CD4-positive, alpha-beta memory T cell (primary cell): ENCODE data around the gene NACC2. TPM values are rescaled to one million over a fixed set of nuclear protein-coding genes. Genes with fewer than 3 reads are reported as not detected.
A peak's percentile ranks its signal among the peaks of the same experiment; 100 is the strongest.

Experiments
- CTCF ChIA-PET: fragments of 350-600 bp; sonication (Branson Sonifier 250); formaldehyde crosslinking; loops from one replicate; lab custom pipeline; 2021; ENCODE audit warnings: inconsistent platforms; ENCODE audit not compliant: partially characterized antibody; lab: Charles Lee
- POLR2A ChIA-PET: fragments of 350-600 bp; sonication (Branson Sonifier 250); formaldehyde crosslinking; loops from one replicate; lab custom pipeline; 2021; ENCODE audit not compliant: partially characterized antibody; lab: Charles Lee
- DNase-seq, 5 donors: peaks; one replicate each; pipeline versions ENCODE4 v3.0.0 to v3.0.0-alpha.2; 2020 to 2022; ENCODE audit warnings: mixed read lengths in 1 of 5
- H3K27ac ChIP-seq: one replicate; pipeline ENCODE4 v1.7.0; 2013; ENCODE audit warnings: low read depth, low read length
- H3K27me3 ChIP-seq: 2 replicates; pipeline ENCODE4 v1.7.0; 2013; ENCODE audit warnings: mild to moderate bottlenecking, low read length, moderate library complexity; ENCODE audit not compliant: insufficient read depth
- H3K36me3 ChIP-seq: 2 replicates; pipeline ENCODE4 v1.7.0; 2013; ENCODE audit warnings: mild to moderate bottlenecking, low read length, moderate library complexity; ENCODE audit not compliant: insufficient read depth
- H3K4me1 ChIP-seq: 2 replicates; pipeline ENCODE4 v1.7.0; 2013; ENCODE audit warnings: mild to moderate bottlenecking, low read length, moderate library complexity; ENCODE audit not compliant: insufficient read depth
- H3K4me3 ChIP-seq, 2 donors: one replicate each; pipeline ENCODE4 v1.7.0; 2013; ENCODE audit warnings: low read length in 2 of 2, mild to moderate bottlenecking in 1 of 2
- H3K9me3 ChIP-seq, 2 donors: one replicate each; pipeline ENCODE4 v1.7.0; 2013; ENCODE audit warnings: low read length in 2 of 2, control low read depth in 1 of 2; ENCODE audit not compliant: control insufficient read depth in 1 of 2
- H3K27ac Mint-ChIP-seq, 7 donors: one replicate each; pipeline ENCODE4 v1.8.0; 2020 to 2021; ENCODE audit warnings: mixed read lengths in 7 of 7, mild to moderate bottlenecking in 6 of 7, inconsistent platforms in 3 of 7, moderate library complexity in 3 of 7
- H3K27me3 Mint-ChIP-seq, 2 donors: one replicate each; pipeline ENCODE4 v1.8.0; 2020 to 2021; ENCODE audit warnings: mixed read lengths in 2 of 2
- H3K36me3 Mint-ChIP-seq, 2 donors: one replicate each; pipeline ENCODE4 v1.8.0; 2020 to 2021; ENCODE audit warnings: mixed read lengths in 2 of 2, inconsistent platforms in 1 of 2, mild to moderate bottlenecking in 1 of 2
- H3K4me1 Mint-ChIP-seq, 4 donors: one replicate each; pipeline ENCODE4 v1.8.0; 2020 to 2021; ENCODE audit warnings: mixed read lengths in 4 of 4, mild to moderate bottlenecking in 1 of 4
- H3K4me3 Mint-ChIP-seq, 8 donors: one replicate each; pipeline ENCODE4 v1.8.0; 2020 to 2021; ENCODE audit warnings: mixed read lengths in 8 of 8, mild to moderate bottlenecking in 7 of 8, moderate library complexity in 6 of 8, inconsistent platforms in 3 of 8
- H3K9me3 Mint-ChIP-seq, 8 donors: one replicate each; pipeline ENCODE4 v1.8.0; 2020 to 2021; ENCODE audit warnings: mixed read lengths in 8 of 8, mild to moderate bottlenecking in 5 of 8, inconsistent platforms in 3 of 8, moderate library complexity in 1 of 8
- intact Hi-C: fragments of 100-400 bp; cut with micrococcal nuclease; formaldehyde crosslinking; loops from one replicate; pipeline ENCODE4 v1.15.1; 2023
- polyA plus RNA-seq, 2 donors: library from polyadenylated mRNA; unstranded; fragments of 300-500 nt; fragmentation: Illumina TruSeq; gene quantifications; one replicate each; pipeline ENCODE4 v1.2.3, GENCODE V29; 2021
- total RNA-seq, 2 experiments: library from RNA; stranded (reverse); gene quantifications; one replicate each; pipeline ENCODE4 v1.2.3, GENCODE V29; 2021

Gene NACC2
- total and polyA plus RNA-seq, 4 experiments from 2014 or later: 0.58 to 12.2 (median 7.1) TPM

DNA sequence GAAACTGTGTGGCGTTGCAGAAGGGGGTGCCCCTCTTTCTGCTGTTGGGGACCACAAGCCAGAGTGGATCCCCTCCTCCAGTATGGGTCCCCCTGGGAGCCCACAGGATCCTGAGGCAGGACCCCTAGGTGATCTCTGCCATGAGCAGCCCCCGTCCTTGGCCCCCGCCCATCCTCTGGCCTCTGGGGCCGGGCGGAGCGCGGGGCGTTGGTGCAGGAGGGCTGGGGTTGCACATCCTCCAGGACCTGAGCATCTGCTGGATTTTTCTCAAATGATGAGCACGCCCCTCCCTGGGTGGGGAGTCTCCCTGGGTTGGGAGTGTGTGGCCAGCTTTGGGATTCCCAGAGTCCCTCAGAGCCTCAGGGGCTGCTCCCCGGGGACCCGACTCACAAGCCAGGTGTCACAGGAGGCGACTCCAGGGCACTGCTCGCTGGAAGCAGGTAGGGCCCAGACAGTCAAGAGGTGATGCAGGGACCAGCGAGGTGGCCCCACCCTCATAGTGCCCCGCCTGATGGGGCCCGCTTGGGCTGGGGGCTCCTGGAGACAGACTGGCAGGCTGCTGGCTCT lies 107.2 kb downstream of the NACC2 start:
- Mint-ChIP-seq H3K27ac (no peak overlapping the region), H3K36me3 (no peaks in the 10 kb centered on the region), H3K27me3 (no peaks in the 10 kb centered on the region), H3K9me3 (peaks cover 0 to 2% (median 0%) of the 10 kb centered on the region in 8 donors), H3K4me3 (peak overlapping the region in 1 of 8 donors; percentile 36), H3K4me1 (peaks cover 3 to 27% (median 20%) of the 10 kb centered on the region in 4 donors)
- peaks cover 28% of the 10 kb centered on the region for H3K4me1 ChIP-seq
- ChIA-PET CTCF (no interaction called here), POLR2A (no interaction called here)
- H3K9me3 ChIP-seq: no peaks in the 10 kb centered on the region
- no peak overlapping the region for H3K4me3 ChIP-seq
- H3K27me3 ChIP-seq: no peaks in the 10 kb centered on the region
- peak in 1 of 5 donors; percentile 29 for DNase-seq
- H3K27ac ChIP-seq: no peak overlapping the region
- intact Hi-C loops: no loop called here
- no peaks in the 10 kb centered on the region for H3K36me3 ChIP-seq

DNA sequence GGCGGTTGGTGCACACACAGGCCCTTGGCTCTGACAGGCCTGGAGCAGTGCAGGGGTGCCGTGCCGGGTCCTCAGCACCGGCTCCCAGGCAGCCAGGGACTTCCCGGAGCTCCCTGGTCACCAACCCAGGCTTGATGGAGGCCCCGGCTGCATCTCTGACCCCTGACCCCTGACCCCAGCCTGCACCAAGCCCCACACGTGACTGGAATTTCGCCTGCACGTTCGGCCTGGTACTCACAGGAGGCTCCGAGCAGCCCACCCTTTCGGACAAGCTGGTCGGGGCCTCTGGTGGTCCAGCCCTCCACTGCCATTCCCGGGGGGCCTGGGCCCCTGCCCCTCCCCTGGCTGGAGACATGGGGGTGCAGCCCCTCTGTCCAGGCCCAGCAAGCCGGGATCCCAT lies 108.5 kb downstream of the NACC2 start:
- H3K36me3 Mint-ChIP-seq: no peaks in the 10 kb centered on the region
- POLR2A ChIA-PET: no interaction called here
- Histone ChIP-seq H3K27ac (no peak overlapping the region), H3K4me3 (no peak overlapping the region), H3K36me3 (no peaks in the 10 kb centered on the region), H3K4me1 (peaks cover 15% of the 10 kb centered on the region), H3K27me3 (no peaks in the 10 kb centered on the region), H3K9me3 (no peaks in the 10 kb centered on the region)
- H3K4me3 Mint-ChIP-seq: no peak overlapping the region
- intact Hi-C loops: no loop called here
- peak in 1 of 5 donors; percentile 13 for DNase-seq
- CTCF ChIA-PET: no interaction called here
- H3K9me3 Mint-ChIP-seq: no peaks in the 10 kb centered on the region
- no peaks in the 10 kb centered on the region for H3K27me3 Mint-ChIP-seq
- H3K27ac Mint-ChIP-seq: no peak overlapping the region
- peaks cover 0 to 15% (median 12%) of the 10 kb centered on the region in 4 donors for H3K4me1 Mint-ChIP-seq

DNA sequence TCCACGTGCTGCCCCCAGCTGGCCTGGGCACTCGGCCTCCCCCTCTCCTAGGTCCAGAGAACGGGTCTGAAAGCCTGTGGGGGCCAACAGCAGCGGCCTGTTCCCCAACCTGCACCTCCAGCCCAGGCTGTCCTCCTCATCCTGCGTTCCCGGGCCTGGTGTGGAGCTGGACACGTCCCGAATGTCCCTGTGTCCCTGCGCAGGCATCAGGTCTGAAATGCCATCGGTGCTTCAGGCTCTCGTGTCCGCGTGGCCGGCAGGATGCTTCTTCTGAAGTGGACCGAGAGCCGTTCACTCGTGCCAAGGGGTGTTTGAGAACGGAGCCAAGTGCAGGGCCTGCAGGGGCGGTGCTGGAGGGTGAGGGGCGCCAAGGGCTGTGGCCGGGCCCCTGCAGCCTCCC lies 109.2 kb downstream of the NACC2 start:
- no peak overlapping the region for H3K4me3 ChIP-seq
- H3K27me3 Mint-ChIP-seq: no peaks in the 10 kb centered on the region
- no peak overlapping the region for H3K27ac Mint-ChIP-seq
- no peaks in the 10 kb centered on the region for H3K36me3 ChIP-seq
- intact Hi-C loops: no loop called here
- H3K27me3 ChIP-seq: no peaks in the 10 kb centered on the region
- DNase-seq: peak in 1 of 5 donors; percentile 8
- H3K4me1 ChIP-seq: peaks cover 13% of the 10 kb centered on the region
- H3K9me3 ChIP-seq: no peaks in the 10 kb centered on the region
- peaks cover 0 to 9% (median 7%) of the 10 kb centered on the region in 4 donors for H3K4me1 Mint-ChIP-seq
- H3K36me3 Mint-ChIP-seq: no peaks in the 10 kb centered on the region
- H3K9me3 Mint-ChIP-seq: no peaks in the 10 kb centered on the region
- ChIA-PET CTCF (no interaction called here), POLR2A (no interaction called here)
- no peak overlapping the region for H3K4me3 Mint-ChIP-seq
- H3K27ac ChIP-seq: no peak overlapping the region

DNA sequence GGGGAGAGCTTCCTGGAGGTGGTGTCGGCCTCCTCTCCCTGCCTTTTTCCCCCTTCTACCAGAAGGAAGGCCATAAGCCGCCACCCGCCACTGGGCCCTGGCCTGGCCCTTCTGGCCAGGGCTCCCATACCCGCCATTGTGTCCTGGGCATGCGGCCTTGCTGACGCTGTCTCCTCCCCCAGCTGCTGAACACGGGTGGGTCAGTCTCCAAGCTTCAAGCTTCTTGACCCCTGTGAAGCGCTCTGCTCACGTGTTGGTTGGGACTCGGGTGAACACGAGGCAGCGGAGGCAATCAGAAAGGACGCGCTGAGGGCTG lies 109.7 kb downstream of the NACC2 start:
- H3K27ac ChIP-seq: no peak overlapping the region
- Mint-ChIP-seq H3K9me3 (no peaks in the 10 kb centered on the region), H3K36me3 (no peaks in the 10 kb centered on the region), H3K27me3 (no peaks in the 10 kb centered on the region), H3K4me1 (peaks cover 0 to 8% (median 5%) of the 10 kb centered on the region in 4 donors), H3K4me3 (no peak overlapping the region), H3K27ac (no peak overlapping the region)
- intact Hi-C loops: no loop called here
- no peaks in the 10 kb centered on the region for H3K36me3 ChIP-seq
- ChIA-PET POLR2A (no interaction called here), CTCF (no interaction called here)
- no peaks in the 10 kb centered on the region for H3K9me3 ChIP-seq
- H3K4me1 ChIP-seq: peaks cover 12% of the 10 kb centered on the region
- H3K4me3 ChIP-seq: no peak overlapping the region
- peak in 1 of 5 donors; percentile 21 for DNase-seq
- no peaks in the 10 kb centered on the region for H3K27me3 ChIP-seq

DNA sequence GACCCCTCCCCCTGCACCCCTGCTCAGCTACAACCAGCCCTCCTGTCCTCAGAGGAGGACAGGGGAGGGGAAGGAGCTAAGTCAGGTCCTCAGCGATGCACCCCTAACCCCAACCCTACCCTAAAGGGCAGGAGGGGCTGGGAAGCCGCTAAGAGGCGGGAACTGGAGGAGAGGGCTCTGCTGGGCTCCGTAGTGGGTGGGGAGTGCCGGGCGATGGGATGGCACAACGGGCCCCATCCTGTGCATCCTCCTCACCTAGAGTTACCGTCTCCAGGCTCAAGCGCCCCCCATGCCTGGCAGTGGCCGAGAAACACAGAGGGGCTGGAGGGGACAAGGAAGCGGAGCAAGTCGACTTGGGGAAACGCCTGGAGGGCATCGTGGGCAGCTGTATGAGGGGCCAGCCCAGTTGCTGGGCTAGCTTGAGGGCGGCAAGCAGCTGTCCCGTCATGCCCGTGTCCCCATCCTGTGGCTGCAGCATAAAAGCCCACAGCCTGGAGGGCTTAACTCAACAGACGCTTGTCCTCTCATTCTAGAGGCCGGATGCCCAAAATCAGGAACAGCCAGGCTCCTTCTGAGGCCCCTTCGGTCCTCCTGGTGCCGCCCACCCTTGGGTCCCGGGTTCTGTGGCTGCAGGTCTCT lies 110.9 kb downstream of the NACC2 start:
- POLR2A ChIA-PET: no interaction called here
- intact Hi-C loops: no loop called here
- H3K4me1 ChIP-seq: peaks cover 10% of the 10 kb centered on the region
- H3K4me3 ChIP-seq: no peak overlapping the region
- H3K27me3 Mint-ChIP-seq: no peaks in the 10 kb centered on the region
- no peak overlapping the region for H3K4me3 Mint-ChIP-seq
- CTCF ChIA-PET: interaction anchor here (1.3 kb wide), 2 partner anchors 17 to 137 kb away, joined by 3 to 6 read pairs; no protein-coding TSS in a partner anchor
- H3K27ac ChIP-seq: no peak overlapping the region
- H3K9me3 Mint-ChIP-seq: no peaks in the 10 kb centered on the region
- no peaks in the 10 kb centered on the region for H3K36me3 Mint-ChIP-seq
- no peaks in the 10 kb centered on the region for H3K9me3 ChIP-seq
- no peaks in the 10 kb centered on the region for H3K36me3 ChIP-seq
- H3K27ac Mint-ChIP-seq: peak overlapping the region in 1 of 7 donors; percentile 6
- DNase-seq: peak in 1 of 5 donors; percentile 21
- peaks cover 0 to 8% (median 3%) of the 10 kb centered on the region in 4 donors for H3K4me1 Mint-ChIP-seq
- H3K27me3 ChIP-seq: no peaks in the 10 kb centered on the region

DNA sequence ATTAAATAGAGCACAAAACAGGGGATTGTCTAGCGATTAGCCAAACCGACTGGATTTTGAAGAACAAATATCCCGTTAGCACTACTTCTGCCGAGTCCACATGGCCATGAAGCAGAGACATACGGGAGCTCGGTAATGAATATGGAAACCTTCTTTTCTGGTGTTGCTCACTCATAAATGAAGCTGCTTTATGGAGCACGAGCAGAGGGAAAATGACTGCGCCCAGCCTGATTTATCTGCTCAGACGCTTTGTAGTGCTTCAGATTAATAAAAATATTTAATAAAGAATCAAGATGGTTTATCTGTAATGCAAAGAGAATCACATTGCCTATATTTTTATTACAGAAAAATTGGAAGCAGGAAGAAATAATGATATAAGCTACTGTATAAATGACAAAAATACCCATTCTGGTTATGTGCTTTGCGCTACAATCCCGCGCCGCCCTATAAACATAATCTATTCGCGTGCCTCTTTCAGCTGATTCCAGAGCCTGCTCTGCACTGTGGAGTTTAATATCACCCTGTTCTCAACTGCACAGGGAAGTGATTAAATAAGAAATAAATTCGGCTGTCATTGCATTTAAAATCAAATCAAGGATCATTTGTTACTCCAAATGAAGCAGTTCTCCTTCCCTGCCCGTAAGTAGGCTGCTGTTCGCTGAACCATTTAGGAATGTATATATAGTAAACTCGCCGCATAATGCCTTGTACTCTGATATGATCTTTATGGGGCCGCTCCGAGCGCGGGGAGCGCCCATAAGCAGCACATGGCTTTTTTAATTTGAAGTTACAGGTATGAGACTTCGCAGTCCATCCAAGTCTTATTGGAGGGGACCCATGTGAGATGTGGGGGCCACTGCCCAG lies 111.6 kb downstream of the NACC2 start:
- Histone ChIP-seq H3K27ac (no peak overlapping the region), H3K9me3 (no peaks in the 10 kb centered on the region), H3K4me1 (peaks cover 18% of the 10 kb centered on the region), H3K4me3 (no peak overlapping the region), H3K27me3 (no peaks in the 10 kb centered on the region), H3K36me3 (no peaks in the 10 kb centered on the region)
- ChIA-PET POLR2A (no interaction called here), CTCF (interaction anchor here (1.3 kb wide), 2 partner anchors 16 to 138 kb away, joined by 3 to 6 read pairs; no protein-coding TSS in a partner anchor)
- DNase-seq: peak in 1 of 5 donors; percentile 1
- Mint-ChIP-seq H3K4me3 (no peak overlapping the region), H3K36me3 (no peaks in the 10 kb centered on the region), H3K9me3 (no peaks in the 10 kb centered on the region), H3K4me1 (peaks cover 5 to 15% (median 9%) of the 10 kb centered on the region in 4 donors), H3K27me3 (no peaks in the 10 kb centered on the region), H3K27ac (no peak overlapping the region)
- intact Hi-C loops: no loop called here
